WTC11 (cell line): Measurements from ENCODE around the gene CERT1. TPM values are rescaled to one million over a fixed set of nuclear protein-coding genes. Genes with fewer than 3 reads are reported as not detected.
A peak's percentile ranks its signal among the peaks of the same experiment; 100 is the strongest.

Experiments
- ATAC-seq: fragments of 200-7000 bp; cut with Tn5 transposase; 2 replicates; pipeline ENCODE4 v1.10.0; 2021; ENCODE audit warnings: mild to moderate bottlenecking, moderate library complexity
- CTCF ChIA-PET: fragments of 300-600 bp; sonication (Branson Sonifier 250); formaldehyde crosslinking; loops from one replicate; lab custom pipeline; 2021; ENCODE audit warnings: antibody characterized with exemption; lab: Charles Lee
- POLR2A ChIA-PET: fragments of 350-600 bp; sonication (Branson Sonifier 250); formaldehyde crosslinking; loops from one replicate; lab custom pipeline; 2021; ENCODE audit warnings: antibody characterized with exemption; lab: Charles Lee
- DNase-seq: peaks from one replicate; pipeline ENCODE4 v3.0.0; 2021; ENCODE audit warnings: low spot score
- H3K27ac Mint-ChIP-seq: 2 replicates; pipeline ENCODE4 v1.8.0; 2021; ENCODE audit warnings: mixed read lengths
- H3K27me3 Mint-ChIP-seq: 2 replicates; pipeline ENCODE4 v1.8.0; 2021; ENCODE audit warnings: low read depth, mild to moderate bottlenecking, moderate library complexity, mixed read lengths
- H3K36me3 Mint-ChIP-seq: 2 replicates; pipeline ENCODE4 v1.8.0; 2021; ENCODE audit warnings: mixed read lengths
- H3K4me1 Mint-ChIP-seq: 2 replicates; pipeline ENCODE4 v1.8.0; 2022; ENCODE audit warnings: mixed read lengths
- H3K4me3 Mint-ChIP-seq: 2 replicates; pipeline ENCODE4 v1.8.0; 2021; ENCODE audit warnings: mild to moderate bottlenecking, moderate library complexity, mixed read lengths
- H3K9me3 Mint-ChIP-seq: 2 replicates; pipeline ENCODE4 v1.8.0; 2021; ENCODE audit warnings: mixed read lengths
- AFF4 ChIP-seq: sonication (generic); formaldehyde crosslinking; IDR thresholded peaks from 2 replicates; pipeline ENCODE4 v1.8.1; 2023; ENCODE audit warnings: mild to moderate bottlenecking, missing genetic modification reagents, borderline replicate concordance
- E2F4 ChIP-seq: sonication (generic); formaldehyde crosslinking; IDR thresholded peaks from 2 replicates; pipeline ENCODE4 v1.8.1; 2022; ENCODE audit warnings: low read depth, mild to moderate bottlenecking, moderate library complexity, missing genetic modification reagents, borderline replicate concordance
- EMX1 ChIP-seq: fragments of 250-450 bp; sonication (Bioruptor Pico); IDR thresholded peaks from 2 replicates; pipeline ENCODE4 v1.8.0; 2021; ENCODE audit warnings: mild to moderate bottlenecking
- ETV6 ChIP-seq: sonication (generic); formaldehyde crosslinking; IDR thresholded peaks from 2 replicates; pipeline ENCODE4 v1.8.1; 2022; ENCODE audit warnings: mild to moderate bottlenecking, missing genetic modification reagents
- GRHL2 ChIP-seq: fragments of 250-450 bp; sonication (Bioruptor Pico); IDR thresholded peaks from 2 replicates; pipeline ENCODE4 v1.8.0; 2022; ENCODE audit warnings: mild to moderate bottlenecking, moderate library complexity; ENCODE audit not compliant: insufficient replicate concordance, severe bottlenecking
- GTF2I ChIP-seq: fragments of 250-450 bp; sonication (Bioruptor Pico); conservative IDR thresholded peaks from 2 replicates; pipeline ENCODE4 v1.4.0; 2021; ENCODE audit warnings: mild to moderate bottlenecking
- JUN ChIP-seq: sonication (generic); formaldehyde crosslinking; IDR thresholded peaks from 2 replicates; pipeline ENCODE4 v1.8.0; 2023; ENCODE audit warnings: mild to moderate bottlenecking, missing genetic modification reagents
- MLX ChIP-seq: sonication (generic); formaldehyde crosslinking; IDR thresholded peaks from 2 replicates; pipeline ENCODE4 v1.8.1; 2023; ENCODE audit warnings: mild to moderate bottlenecking, missing genetic modification reagents, moderate library complexity
- OVOL2 ChIP-seq: fragments of 250-450 bp; sonication (Bioruptor Pico); IDR thresholded peaks from 2 replicates; pipeline ENCODE4 v1.9.0; 2021; ENCODE audit warnings: mild to moderate bottlenecking, borderline replicate concordance
- PREB ChIP-seq: sonication (generic); formaldehyde crosslinking; IDR thresholded peaks from 2 replicates; pipeline ENCODE4 v1.8.1; 2022; ENCODE audit warnings: mild to moderate bottlenecking, missing genetic modification reagents, moderate library complexity, borderline replicate concordance
- RELA ChIP-seq: sonication (generic); formaldehyde crosslinking; IDR thresholded peaks from 2 replicates; pipeline ENCODE4 v1.8.1; 2022; ENCODE audit warnings: missing genetic modification reagents, mild to moderate bottlenecking, borderline replicate concordance
- TCF7 ChIP-seq: sonication (generic); formaldehyde crosslinking; IDR thresholded peaks from 2 replicates; pipeline ENCODE4 v1.8.0; 2022; ENCODE audit warnings: mild to moderate bottlenecking, low read depth, missing genetic modification reagents, moderate library complexity
- TEAD4 ChIP-seq: sonication (generic); formaldehyde crosslinking; IDR thresholded peaks from 2 replicates; pipeline ENCODE4 v1.8.0; 2022; ENCODE audit warnings: mild to moderate bottlenecking, missing genetic modification reagents
- ZNF138 ChIP-seq: sonication (generic); formaldehyde crosslinking; conservative IDR thresholded peaks from 2 replicates; pipeline ENCODE4 v1.8.1; 2022; ENCODE audit warnings: mild to moderate bottlenecking, moderate library complexity, missing genetic modification reagents
- ZNF232 ChIP-seq: sonication (generic); formaldehyde crosslinking; IDR thresholded peaks from 2 replicates; pipeline ENCODE4 v1.8.0; 2022; ENCODE audit warnings: mild to moderate bottlenecking, missing genetic modification reagents
- total RNA-seq: library from RNA; stranded (reverse); gene quantifications from 3 replicates; pipeline ENCODE4 v1.2.3, GENCODE V29; 2021
- TF ChIP-seq, protein P1 (sequence below): sonication (generic); formaldehyde crosslinking; IDR thresholded peaks from 2 replicates; pipeline ENCODE4 v1.8.0; 2022; ENCODE audit warnings: mild to moderate bottlenecking, missing genetic modification reagents
- TF ChIP-seq, protein P2 (sequence below): sonication (generic); formaldehyde crosslinking; IDR thresholded peaks from 2 replicates; pipeline ENCODE4 v1.8.1; 2023; ENCODE audit warnings: mild to moderate bottlenecking, moderate library complexity, missing genetic modification reagents

CERT1 gene
- total RNA-seq, 1 experiment from 2014 or later: 50.8 TPM

DNA sequence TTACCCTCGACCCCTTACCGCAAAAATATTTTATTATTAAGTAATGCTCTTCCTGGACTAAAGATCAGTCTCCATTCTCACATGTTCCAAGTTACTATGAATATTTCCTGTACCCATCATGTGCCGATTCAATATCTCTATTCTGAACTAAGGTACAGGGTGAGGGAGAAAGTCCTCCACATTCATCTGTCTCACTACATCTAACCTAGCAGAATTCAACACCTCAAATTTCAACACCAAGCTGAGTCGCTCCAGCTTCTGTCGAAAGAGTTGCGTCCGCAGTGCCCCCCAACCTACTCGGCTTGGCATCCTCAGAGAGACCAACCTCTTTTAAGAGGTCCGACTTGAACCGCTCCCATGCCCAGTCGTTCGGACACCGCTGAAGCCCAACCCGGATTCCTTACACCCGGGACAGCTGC is 1.0 kb downstream of the CERT1 start:
- Mint-ChIP-seq H3K4me3 (peak overlapping the region; percentile 93), H3K4me1 (peaks cover 19% of the 10 kb centered on the region)
- ATAC-seq: peak; percentile 6; the same call in 1 of the 2 replicates
- no peak for DNase-seq
- ChIA-PET POLR2A (interaction anchor here (0.6 to 2.2 kb wide), 3 partner anchors 11 to 274 kb away, joined by 3 to 8 read pairs (median 3); partner anchors contain the start of genes ANKRD31 and HMGCR), CTCF (interaction anchor here (0.6 kb wide), 2 partner anchors 11 to 146 kb away, joined by 3 read pairs; no protein-coding TSS in a partner anchor)
- TF ChIP-seq ZNF232 (CRISPR knock-in tag) (no peak), AFF4 (no peak), TEAD4 (CRISPR knock-in tag) (no peak), TCF7 (CRISPR knock-in tag) (no peak), MLX (CRISPR knock-in tag) (no peak), PREB (CRISPR knock-in tag) (no peak), GTF2I (CRISPR knock-in tag) (no peak), RELA (CRISPR knock-in tag) (no peak), EMX1 (CRISPR knock-in tag) (no peak), OVOL2 (CRISPR knock-in tag) (no peak), ETV6 (CRISPR knock-in tag) (no peak), E2F4 (CRISPR knock-in tag) (no peak), JUN (no peak), GRHL2 (CRISPR knock-in tag) (no peak), ZNF138 (CRISPR knock-in tag) (no peak)
- TF ChIP-seq, protein P1, sequence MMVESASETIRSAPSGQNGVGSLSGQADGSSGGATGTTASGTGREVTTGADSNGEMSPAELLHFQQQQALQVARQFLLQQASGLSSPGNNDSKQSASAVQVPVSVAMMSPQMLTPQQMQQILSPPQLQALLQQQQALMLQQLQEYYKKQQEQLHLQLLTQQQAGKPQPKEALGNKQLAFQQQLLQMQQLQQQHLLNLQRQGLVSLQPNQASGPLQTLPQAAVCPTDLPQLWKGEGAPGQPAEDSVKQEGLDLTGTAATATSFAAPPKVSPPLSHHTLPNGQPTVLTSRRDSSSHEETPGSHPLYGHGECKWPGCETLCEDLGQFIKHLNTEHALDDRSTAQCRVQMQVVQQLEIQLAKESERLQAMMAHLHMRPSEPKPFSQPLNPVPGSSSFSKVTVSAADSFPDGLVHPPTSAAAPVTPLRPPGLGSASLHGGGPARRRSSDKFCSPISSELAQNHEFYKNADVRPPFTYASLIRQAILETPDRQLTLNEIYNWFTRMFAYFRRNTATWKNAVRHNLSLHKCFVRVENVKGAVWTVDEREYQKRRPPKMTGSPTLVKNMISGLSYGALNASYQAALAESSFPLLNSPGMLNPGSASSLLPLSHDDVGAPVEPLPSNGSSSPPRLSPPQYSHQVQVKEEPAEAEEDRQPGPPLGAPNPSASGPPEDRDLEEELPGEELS (CRISPR knock-in tag): no peak
- TF ChIP-seq, protein P2, sequence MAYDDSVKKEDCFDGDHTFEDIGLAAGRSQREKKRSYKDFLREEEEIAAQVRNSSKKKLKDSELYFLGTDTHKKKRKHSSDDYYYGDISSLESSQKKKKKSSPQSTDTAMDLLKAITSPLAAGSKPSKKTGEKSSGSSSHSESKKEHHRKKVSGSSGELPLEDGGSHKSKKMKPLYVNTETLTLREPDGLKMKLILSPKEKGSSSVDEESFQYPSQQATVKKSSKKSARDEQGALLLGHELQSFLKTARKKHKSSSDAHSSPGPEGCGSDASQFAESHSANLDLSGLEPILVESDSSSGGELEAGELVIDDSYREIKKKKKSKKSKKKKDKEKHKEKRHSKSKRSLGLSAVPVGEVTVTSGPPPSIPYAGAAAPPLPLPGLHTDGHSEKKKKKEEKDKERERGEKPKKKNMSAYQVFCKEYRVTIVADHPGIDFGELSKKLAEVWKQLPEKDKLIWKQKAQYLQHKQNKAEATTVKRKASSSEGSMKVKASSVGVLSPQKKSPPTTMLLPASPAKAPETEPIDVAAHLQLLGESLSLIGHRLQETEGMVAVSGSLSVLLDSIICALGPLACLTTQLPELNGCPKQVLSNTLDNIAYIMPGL: no peak
- TF ChIP-seq, all 79 proteins: peak for 0
- Mint-ChIP-seq H3K27me3 (no peaks in the 10 kb centered on the region), H3K27ac (peak overlapping the region; percentile 31; the same call in 1 of the 2 replicates), H3K9me3 (peaks cover 10% of the 10 kb centered on the region), H3K36me3 (peaks cover 4% of the 10 kb centered on the region; the same call in 1 of the 2 replicates)
